ENCODE results near the gene CTNNA1.

Gene CTNNA1

DNA sequence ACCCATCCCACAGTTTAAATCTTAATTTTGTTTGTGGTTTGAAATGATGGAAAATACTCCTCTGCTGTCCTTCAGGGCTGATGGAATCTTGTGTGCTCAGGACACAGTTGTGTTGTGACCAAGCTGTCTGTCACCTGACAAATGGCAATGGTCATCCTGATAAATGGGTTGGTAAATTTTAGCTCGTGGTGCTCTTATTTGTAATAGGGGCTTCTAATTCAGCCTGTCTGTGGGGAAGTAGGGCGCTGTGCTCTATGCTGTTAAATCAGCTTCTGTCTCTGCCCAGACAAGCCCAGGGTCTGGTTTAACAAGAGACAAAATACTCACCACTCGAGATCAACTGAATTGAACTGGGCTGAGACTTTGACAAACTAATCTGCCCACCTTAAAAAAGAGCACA lies 117.4 kb downstream of the CTNNA1 start:
- H3K9me3 Mint-ChIP-seq: no peaks in the 10 kb centered on the region
- ATAC-seq: no peak

DNA sequence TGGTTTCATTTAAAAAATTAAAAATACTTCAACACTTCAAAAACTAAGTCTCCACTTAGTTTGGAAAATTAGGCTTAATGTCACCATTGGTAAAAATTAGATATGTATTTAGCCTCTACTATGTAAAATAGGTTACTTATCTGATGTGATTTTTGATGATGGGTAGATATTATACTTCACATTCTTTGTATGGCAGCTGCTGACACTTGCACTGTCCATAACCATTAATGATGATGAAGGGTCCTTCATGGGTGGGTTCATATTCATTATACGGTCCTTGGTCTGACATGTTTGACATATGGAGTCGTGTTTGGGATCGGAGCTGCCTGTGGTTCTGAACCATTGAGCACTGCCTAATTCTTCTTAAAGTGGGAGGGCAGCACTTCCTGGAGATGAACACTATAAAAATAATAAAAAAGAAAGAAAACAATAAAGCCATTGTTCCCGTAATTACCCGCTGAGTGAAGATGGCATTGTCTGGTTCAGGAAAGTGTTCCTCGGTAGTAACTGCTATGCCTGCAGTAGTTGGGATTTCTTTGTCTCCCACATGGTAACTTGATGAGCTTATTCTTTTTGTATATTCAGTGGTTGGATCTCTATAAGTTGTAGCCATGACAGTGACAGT lies 119.7 kb downstream of the CTNNA1 start:
- ATAC-seq (no peak), DNase-seq (ENCODE audit: low spot score in 2 of 2) (no peak)
- H3K36me3 Mint-ChIP-seq: no peaks in the 10 kb centered on the region
- no peaks in the 10 kb centered on the region for H3K9me3 Mint-ChIP-seq
- H3K4me1 Mint-ChIP-seq: peaks cover 10% of the 10 kb centered on the region
- no peak overlapping the region for H3K4me3 Mint-ChIP-seq
- no peak overlapping the region for H3K27ac Mint-ChIP-seq

More for the DNA sequence above, 117.4 kb downstream of the CTNNA1 start:
- Mint-ChIP-seq H3K36me3 (no peaks in the 10 kb centered on the region), H3K4me1 (peaks cover 10% of the 10 kb centered on the region), H3K27ac (no peak overlapping the region), H3K4me3 (peak overlapping the region; percentile 23)
- DNase-seq (ENCODE audit: low spot score in 2 of 2): no peak

DNA sequence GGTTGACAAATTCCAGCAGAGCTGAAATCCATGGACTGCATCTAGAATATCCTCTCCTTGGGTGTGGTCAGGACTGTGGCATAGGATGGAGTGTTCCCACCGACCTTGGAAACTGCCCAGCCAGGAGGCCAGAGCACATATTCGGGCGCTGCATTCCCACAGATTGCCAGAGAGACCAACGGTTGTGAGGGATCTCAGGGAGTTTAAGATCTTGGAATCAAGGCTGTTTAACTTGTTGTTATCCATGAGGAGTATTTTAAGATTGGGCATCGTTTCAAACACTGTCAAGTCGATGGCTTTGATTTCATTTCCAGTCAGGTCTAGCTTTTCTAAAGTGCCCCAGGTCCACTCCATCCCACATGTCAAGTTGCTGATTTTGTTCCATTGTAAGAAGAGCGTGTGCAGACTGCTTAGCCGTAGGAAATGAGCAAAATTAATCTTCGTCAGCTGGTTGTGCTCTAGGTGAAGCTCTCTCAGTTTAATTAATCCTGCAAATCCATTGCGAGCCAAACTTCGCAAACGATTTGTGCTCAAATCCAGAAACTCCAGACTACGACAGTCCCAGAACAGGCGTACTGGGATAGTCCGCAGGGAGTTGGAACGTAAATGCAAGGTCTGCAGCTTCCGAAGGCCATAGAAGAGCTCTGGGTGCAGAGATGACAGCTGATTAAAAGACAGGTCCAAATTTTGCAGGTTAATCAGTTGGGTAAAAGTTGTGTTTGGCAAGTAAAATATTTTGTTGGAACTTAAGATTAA lies 120.4 kb downstream of the CTNNA1 start:
- ATAC-seq (no peak), DNase-seq (ENCODE audit: low spot score in 2 of 2) (no peak)
- Mint-ChIP-seq H3K36me3 (no peaks in the 10 kb centered on the region), H3K4me1 (peaks cover 10% of the 10 kb centered on the region), H3K4me3 (no peak overlapping the region), H3K27ac (no peak overlapping the region), H3K9me3 (no peaks in the 10 kb centered on the region)

DNA sequence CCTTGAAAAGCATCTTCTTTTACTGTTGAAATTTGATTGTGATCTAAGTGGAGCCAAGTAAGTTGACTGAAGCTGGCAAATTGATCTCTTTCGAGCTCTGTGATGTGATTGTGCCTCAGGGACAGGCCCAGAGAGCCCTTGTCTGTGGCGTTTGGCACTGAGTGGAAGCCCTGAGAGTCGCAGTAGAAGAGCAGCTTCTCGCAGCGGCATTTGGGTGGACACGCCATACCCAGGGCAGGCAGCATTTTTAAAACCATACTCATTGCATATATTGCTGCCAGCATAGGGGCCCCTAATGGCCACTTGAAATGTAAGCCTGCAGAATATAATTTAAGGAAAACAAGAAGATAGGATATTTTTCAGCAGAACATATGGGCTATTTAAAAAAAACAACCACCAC lies 121.0 kb downstream of the CTNNA1 start:
- Mint-ChIP-seq H3K4me3 (no peak overlapping the region), H3K36me3 (no peaks in the 10 kb centered on the region), H3K9me3 (no peaks in the 10 kb centered on the region), H3K27ac (no peak overlapping the region), H3K4me1 (peaks cover 10% of the 10 kb centered on the region)
- no peak for DNase-seq (ENCODE audit: low spot score in 2 of 2)
- ATAC-seq: no peak

DNA sequence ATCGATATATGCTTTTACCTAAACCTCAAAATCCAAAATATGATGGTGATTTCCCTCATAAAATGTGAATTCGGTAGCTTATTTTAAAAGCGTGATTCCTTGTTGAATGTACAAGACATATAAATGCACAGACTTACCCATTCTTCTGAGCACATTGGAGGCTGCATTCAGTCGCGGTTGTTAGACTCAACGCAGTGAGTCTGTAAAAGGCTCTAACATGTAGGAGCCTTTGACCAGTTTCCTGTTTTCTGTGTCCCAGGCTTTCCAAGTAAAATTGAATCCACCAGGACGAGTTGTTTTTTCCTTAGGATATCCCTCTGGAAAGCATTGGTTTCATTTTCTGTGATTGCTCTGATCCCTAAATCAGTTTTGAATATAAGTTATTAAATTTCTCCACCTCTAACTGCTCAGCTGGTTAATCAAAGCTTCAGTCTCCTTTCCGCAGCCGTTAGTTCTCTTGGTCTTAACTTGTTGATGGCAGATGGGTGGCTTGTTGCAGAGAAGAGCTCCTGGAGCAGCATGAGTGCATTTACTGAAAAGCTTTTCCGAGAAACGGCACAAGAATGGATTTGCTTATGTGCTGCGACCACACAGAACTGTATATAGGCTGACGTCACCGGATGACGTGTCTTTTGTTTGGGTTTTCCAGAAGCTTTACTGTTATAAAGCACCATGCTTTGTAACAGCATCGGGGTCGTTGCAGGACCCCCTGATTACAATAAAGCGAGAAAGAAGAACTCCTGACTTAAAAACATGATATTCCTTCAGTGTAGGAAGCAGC lies 121.7 kb downstream of the CTNNA1 start, which contains the start of gene LRRTM2:
TSS of gene LRRTM2 (minus strand) at position 565 of the 781 bp plus-strand sequence. CDS start at position 141, 424 bp downstream.
- H3K4me3 Mint-ChIP-seq: no peak within 1 kb of the TSS
- peaks cover 10% of the 10 kb centered on the region for H3K4me1 Mint-ChIP-seq
- DNase-seq (ENCODE audit: low spot score in 2 of 2) (no peak), ATAC-seq (no peak)
- no peaks in the 10 kb centered on the region for H3K36me3 Mint-ChIP-seq
- no peak within 1 kb of the TSS for H3K27ac Mint-ChIP-seq
- no peaks in the 10 kb centered on the region for H3K9me3 Mint-ChIP-seq

DNA sequence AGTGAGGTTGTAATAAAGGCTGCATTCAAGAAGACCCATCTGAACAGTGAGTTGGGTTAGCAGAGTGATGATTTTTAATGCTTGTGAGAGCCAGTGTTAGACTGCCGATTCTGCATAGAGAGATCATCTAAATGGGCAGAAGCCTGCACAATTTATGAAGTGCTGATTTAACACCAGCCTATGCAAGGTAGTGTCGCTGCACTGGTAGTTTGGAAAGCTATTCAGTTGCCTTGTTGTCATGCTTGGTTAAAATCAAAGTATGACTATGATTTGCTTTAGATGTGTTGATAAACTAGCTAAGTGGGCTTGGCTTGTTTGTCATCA lies 122.3 kb downstream of the CTNNA1 start:
- Mint-ChIP-seq H3K9me3 (no peaks in the 10 kb centered on the region), H3K36me3 (no peaks in the 10 kb centered on the region), H3K4me1 (peaks cover 5% of the 10 kb centered on the region), H3K27ac (no peak overlapping the region), H3K4me3 (no peak overlapping the region)
- no peak for ATAC-seq
- DNase-seq (ENCODE audit: low spot score in 2 of 2): no peak

DNA sequence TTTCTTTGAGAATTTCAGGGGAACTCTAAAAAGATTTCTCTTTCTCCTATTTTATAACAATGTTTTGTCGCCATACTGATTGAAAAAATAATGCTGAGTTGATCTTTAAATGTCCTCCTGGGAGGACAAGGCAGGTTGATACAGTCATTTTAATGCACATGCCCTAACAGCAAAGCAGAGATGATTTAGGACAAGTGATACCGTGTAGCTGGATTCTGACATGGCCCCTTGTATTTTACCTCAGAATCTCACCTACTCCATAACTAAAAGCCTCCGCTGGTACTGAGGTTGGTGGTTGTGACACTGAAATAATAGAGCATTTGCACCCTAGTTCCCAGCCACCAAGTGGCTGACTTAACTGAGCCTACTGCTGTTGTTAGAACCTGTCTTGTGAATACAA lies 122.7 kb downstream of the CTNNA1 start:
- H3K27ac Mint-ChIP-seq: no peak overlapping the region
- peaks cover 1% of the 10 kb centered on the region for H3K4me1 Mint-ChIP-seq
- H3K4me3 Mint-ChIP-seq: no peak overlapping the region
- no peaks in the 10 kb centered on the region for H3K9me3 Mint-ChIP-seq
- H3K36me3 Mint-ChIP-seq: no peaks in the 10 kb centered on the region
- no peak for DNase-seq (ENCODE audit: low spot score in 2 of 2)
- ATAC-seq: no peak

DNA sequence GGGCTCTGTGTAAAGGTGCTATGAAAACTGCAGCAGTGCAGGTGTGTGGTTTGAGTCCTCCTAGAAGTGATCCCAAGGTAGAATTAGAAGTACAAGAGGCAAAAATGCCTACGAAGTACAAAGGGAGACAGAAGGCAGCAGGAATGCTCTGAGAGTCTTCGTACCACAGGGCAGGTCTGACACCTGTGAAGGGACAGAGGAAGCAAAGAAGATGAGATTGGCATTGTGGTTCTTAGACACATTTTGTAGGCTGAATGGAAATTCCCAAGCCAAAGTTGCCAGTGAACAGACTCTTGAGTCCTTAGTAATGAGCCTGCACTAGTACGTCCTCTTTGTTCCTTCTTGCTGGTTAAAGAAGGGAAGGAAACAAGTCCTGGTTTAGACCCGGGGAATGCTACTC lies 123.6 kb downstream of the CTNNA1 start:
- no peak overlapping the region for H3K4me3 Mint-ChIP-seq
- DNase-seq (ENCODE audit: low spot score in 2 of 2) (no peak), ATAC-seq (no peak)
- H3K36me3 Mint-ChIP-seq: no peaks in the 10 kb centered on the region
- H3K4me1 Mint-ChIP-seq: no peaks in the 10 kb centered on the region
- H3K27ac Mint-ChIP-seq: no peak overlapping the region
- no peaks in the 10 kb centered on the region for H3K9me3 Mint-ChIP-seq

DNA sequence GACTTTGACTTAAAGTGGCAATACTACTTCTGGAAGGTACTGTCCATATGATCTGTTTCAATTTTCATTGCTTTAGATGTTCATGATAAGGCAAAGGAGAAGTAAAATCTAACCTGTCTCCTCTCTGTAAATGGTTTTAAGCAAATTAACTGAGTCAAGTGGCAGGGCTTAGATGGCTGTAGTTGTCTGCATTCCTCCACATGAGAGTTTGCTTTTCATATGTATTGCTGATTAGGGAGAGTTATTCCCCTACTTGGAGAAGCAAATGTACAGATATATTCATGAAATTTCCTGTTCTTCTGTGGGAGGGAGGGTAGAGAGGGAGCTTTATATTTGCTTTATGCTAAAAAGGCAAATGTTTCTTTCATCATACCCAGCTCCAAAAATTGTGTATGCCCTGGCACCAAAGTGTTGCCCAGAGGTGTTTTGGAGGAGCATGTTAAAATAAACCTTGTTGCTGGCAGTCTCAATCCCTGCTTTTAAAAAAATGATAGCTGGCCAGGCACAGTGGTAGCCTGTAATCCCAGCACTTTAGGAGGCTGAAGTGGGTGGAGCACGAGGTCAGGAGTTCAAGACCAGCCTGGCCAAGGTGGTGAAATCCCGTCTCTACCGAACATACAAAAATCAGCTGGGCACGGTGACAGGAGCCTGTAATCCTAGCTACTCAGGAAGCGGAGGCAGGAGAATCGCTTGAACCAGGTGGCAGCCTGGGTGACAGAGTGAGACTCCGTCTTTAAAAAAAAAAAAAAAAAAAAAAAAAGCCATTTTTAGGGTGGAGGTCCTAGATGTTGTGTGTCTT lies 125.4 kb downstream of the CTNNA1 start:
- DNase-seq (ENCODE audit: low spot score in 2 of 2) (no peak), ATAC-seq (no peak)
- Mint-ChIP-seq H3K9me3 (no peaks in the 10 kb centered on the region), H3K4me3 (no peak overlapping the region), H3K36me3 (no peaks in the 10 kb centered on the region), H3K27ac (no peak overlapping the region), H3K4me1 (no peaks in the 10 kb centered on the region)

DNA sequence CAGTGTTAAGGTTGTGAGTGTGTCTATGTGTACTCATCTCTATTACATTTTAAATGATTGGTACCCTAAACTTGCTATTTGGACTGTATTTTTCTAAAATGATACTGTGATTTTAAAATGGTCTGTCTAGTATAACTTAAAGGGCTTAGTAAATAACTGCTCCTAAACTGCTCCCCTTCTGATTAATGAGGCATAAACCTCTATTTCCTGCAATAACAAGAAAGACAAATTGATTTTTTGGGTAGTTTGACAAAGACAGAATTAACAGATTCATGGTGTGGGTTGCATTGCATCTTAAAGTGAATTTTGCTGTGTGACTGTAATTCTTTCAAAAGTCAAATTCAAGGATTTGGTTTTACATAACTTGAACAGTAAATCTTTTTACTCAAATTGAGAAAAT lies 130.0 kb downstream of the CTNNA1 start:
- no peak for DNase-seq (ENCODE audit: low spot score in 2 of 2)
- no peak overlapping the region for H3K27ac Mint-ChIP-seq
- no peak overlapping the region for H3K4me3 Mint-ChIP-seq
- no peaks in the 10 kb centered on the region for H3K36me3 Mint-ChIP-seq
- H3K9me3 Mint-ChIP-seq: no peaks in the 10 kb centered on the region
- no peaks in the 10 kb centered on the region for H3K4me1 Mint-ChIP-seq
- ATAC-seq: no peak

DNA sequence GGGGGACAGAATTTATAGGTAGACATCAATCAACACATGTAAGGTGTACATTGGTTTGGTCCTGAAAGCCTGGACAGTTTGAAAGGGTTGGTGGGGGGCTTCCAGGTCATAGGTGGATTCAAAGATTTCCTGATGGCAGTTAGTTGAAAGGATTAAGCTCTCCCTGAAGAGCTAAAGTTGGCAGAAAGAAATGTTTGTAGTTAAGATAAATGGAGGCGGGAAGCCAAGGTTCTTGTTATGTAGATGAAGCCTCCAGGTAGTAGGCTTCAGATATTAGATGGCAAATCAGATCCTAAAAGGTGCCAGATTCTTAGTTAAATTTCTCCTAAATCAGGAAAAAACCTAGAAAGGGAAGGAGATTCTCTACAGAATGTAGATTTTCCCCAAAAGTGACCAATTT lies 130.9 kb downstream of the CTNNA1 start:
- no peak for ATAC-seq
- no peaks in the 10 kb centered on the region for H3K9me3 Mint-ChIP-seq
- H3K27ac Mint-ChIP-seq: no peak overlapping the region
- no peaks in the 10 kb centered on the region for H3K36me3 Mint-ChIP-seq
- no peak overlapping the region for H3K4me3 Mint-ChIP-seq
- H3K4me1 Mint-ChIP-seq: no peaks in the 10 kb centered on the region
- DNase-seq (ENCODE audit: low spot score in 2 of 2): no peak

DNA sequence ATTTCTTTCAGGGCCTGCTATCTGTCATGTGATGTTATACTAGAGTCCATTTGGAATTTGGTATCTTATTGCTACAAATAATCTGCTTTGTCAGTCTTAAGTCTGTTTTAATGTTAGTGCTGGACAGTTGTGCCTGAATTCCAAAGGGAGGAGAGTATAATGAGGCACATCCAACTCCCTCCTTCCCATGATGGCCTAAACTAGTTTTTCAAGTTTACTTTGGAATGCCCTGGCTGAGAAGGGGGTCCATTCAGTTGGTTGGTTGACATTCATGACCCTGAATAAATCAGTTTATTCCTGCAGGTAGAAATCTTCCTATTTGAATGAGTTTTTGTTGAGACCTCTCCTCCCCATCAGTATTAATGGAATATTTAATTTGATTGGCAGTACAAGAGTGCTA lies 131.3 kb downstream of the CTNNA1 start:
- DNase-seq (ENCODE audit: low spot score in 2 of 2) (no peak), ATAC-seq (no peak)
- Mint-ChIP-seq H3K36me3 (no peaks in the 10 kb centered on the region), H3K4me3 (no peak overlapping the region), H3K4me1 (no peaks in the 10 kb centered on the region), H3K27ac (no peak overlapping the region), H3K9me3 (no peaks in the 10 kb centered on the region)

DNA sequence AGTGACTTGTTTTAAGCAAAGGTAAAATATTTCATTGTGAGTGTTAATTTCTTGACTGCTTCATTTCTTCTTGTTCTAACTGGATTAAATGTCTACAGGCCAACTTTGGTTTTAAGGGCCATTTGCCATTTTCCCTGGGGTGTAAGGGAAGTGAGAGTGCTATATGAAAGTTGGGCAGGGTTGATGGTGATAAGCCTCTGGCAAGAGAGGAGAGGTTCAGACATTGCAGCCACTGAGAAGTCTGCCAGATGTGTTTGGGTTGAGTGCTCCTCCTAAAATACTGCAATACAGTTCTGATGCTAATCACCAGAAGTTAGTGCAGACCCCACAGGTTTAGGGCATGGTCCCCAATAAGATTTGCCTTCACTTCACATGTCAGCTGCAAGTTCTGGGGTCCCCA lies 136.8 kb downstream of the CTNNA1 start:
- ATAC-seq (no peak), DNase-seq (ENCODE audit: low spot score in 2 of 2) (no peak)
- H3K9me3 Mint-ChIP-seq: no peaks in the 10 kb centered on the region
- H3K4me3 Mint-ChIP-seq: no peak overlapping the region
- H3K4me1 Mint-ChIP-seq: no peaks in the 10 kb centered on the region
- H3K27ac Mint-ChIP-seq: no peak overlapping the region
- H3K36me3 Mint-ChIP-seq: no peaks in the 10 kb centered on the region

DNA sequence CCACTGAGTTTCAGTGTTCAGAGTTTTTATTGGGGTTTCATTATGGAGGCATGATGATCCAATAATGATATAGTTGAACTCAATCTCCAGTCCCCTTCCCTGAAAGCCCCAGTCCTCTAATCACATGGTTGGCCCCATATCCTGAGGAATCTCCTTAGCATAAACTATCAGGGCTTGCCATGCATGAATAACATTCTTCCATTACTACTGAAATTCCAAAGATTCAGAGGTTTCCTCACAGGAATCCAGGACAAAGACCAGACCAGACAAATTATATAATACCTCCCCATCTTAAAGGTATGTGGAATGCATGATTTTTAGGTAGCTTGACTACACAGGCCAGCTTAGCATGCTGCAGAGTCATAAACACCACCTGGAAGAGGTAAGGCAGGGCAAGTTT lies 137.4 kb downstream of the CTNNA1 start:
- Mint-ChIP-seq H3K4me3 (no peak overlapping the region), H3K9me3 (no peaks in the 10 kb centered on the region), H3K36me3 (no peaks in the 10 kb centered on the region), H3K27ac (no peak overlapping the region), H3K4me1 (no peaks in the 10 kb centered on the region)
- DNase-seq (ENCODE audit: low spot score in 2 of 2): no peak
- no peak for ATAC-seq

DNA sequence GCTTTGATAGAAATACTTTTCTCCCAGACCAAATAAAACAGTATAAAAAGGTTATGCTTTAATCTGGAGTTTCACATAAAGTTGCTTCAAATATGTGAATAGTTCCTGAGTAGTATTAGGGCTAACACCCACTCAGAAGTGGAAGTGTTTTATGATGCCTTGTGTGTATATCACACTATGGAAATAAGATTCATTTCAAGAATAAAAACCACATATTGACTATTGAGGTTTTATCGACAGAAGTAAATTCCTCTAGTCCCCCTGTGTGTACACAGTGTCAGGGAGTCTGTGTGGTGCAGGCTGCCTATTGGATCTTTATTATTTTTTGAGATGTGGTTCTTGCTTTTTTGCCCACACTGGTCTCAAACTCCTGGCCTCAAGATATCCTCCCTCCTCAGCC lies 142.7 kb downstream of the CTNNA1 start:
- Mint-ChIP-seq H3K4me1 (peaks cover 16% of the 10 kb centered on the region), H3K27ac (no peak overlapping the region), H3K9me3 (no peaks in the 10 kb centered on the region), H3K4me3 (no peak overlapping the region), H3K36me3 (peaks cover 6% of the 10 kb centered on the region)
- no peak for DNase-seq (ENCODE audit: low spot score in 2 of 2)
- ATAC-seq: peak; percentile 58

All from stimulated activated effector memory CD8-positive, alpha-beta T cell treated with anti-CD3 and anti-CD28 coated beads, Interleukin-12 subunit alpha, Interleukin-12 subunit beta, amount 100 ng/mL, for 72 hours (primary cell).